DND-41 (cell line): ENCODE results near the gene CYBA.

Experiments
- EZH2 ChIP-seq: IDR thresholded peaks from 3 replicates; pipeline ENCODE4 v1.6.1; 2012; ENCODE audit warnings: borderline replicate concordance, low read depth, mild to moderate bottlenecking, moderate library complexity, low read length, inconsistent platforms; ENCODE audit not compliant: severe bottlenecking
- TF ChIP-seq, protein P1 (sequence below): IDR thresholded peaks from 2 replicates; pipeline ENCODE4 v1.5.1; 2012; ENCODE audit warnings: borderline replicate concordance, low read length, moderate library complexity, mild to moderate bottlenecking; ENCODE audit not compliant: poor library complexity, severe bottlenecking; ENCODE audit errors: extremely low read depth

DNA sequence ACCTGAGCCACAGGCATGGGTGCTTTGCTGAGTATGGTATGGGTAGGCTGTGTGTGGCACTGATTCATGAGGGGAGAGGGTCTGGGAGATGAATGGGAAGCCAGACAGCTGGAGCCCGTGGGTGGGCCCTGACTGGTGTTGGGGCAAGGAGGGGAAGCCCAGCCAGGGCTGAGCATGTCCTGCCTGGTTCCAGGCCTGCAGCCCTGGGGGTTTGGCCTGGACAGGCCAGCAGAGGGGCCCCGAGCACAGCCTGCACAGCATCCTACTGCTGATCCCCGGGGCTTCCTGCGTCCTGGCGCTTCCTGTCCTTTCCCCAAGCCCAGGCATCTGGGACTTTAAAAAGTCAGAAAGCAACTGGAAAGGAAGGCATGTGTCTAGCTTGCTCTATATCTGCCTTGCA lies 16.6 kb upstream of the CYBA start:
- TF ChIP-seq, protein P1, sequence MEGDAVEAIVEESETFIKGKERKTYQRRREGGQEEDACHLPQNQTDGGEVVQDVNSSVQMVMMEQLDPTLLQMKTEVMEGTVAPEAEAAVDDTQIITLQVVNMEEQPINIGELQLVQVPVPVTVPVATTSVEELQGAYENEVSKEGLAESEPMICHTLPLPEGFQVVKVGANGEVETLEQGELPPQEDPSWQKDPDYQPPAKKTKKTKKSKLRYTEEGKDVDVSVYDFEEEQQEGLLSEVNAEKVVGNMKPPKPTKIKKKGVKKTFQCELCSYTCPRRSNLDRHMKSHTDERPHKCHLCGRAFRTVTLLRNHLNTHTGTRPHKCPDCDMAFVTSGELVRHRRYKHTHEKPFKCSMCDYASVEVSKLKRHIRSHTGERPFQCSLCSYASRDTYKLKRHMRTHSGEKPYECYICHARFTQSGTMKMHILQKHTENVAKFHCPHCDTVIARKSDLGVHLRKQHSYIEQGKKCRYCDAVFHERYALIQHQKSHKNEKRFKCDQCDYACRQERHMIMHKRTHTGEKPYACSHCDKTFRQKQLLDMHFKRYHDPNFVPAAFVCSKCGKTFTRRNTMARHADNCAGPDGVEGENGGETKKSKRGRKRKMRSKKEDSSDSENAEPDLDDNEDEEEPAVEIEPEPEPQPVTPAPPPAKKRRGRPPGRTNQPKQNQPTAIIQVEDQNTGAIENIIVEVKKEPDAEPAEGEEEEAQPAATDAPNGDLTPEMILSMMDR: no peak
- no peak for TF ChIP-seq EZH2
